Hepatocyte (in vitro differentiated cells): ENCODE results near the gene OLA1. TPM values are rescaled to one million over a fixed set of nuclear protein-coding genes. Genes with fewer than 3 reads are reported as not detected.
A peak's percentile ranks its signal among the peaks of the same experiment; 100 is the strongest.

Experiments used
- DNase-seq: peaks from one replicate; pipeline ENCODE4 v3.0.0-alpha.2; 2016; ENCODE audit warnings: low spot score
- H2AFZ ChIP-seq: fragments of 200-600 bp; sonication (generic); 2 replicates; pipeline ENCODE4 v1.6.0; 2016; ENCODE audit warnings: antibody characterized with exemption, mild to moderate bottlenecking
- H3K27ac ChIP-seq: fragments of 200-600 bp; sonication (generic); 2 replicates; pipeline ENCODE4 v1.5.1; 2016; ENCODE audit warnings: mild to moderate bottlenecking
- H3K27me3 ChIP-seq: fragments of 200-600 bp; sonication (generic); 2 replicates; pipeline ENCODE4 v1.6.1; 2016
- H3K36me3 ChIP-seq: fragments of 200-600 bp; sonication (generic); replicated peaks from 2 replicates; pipeline ENCODE4 v1.5.1; 2016; ENCODE audit warnings: low read depth; ENCODE audit not compliant: insufficient read depth
- H3K4me1 ChIP-seq: fragments of 200-600 bp; sonication (generic); 2 replicates; pipeline ENCODE4 v1.5.1; 2016; ENCODE audit warnings: mild to moderate bottlenecking, moderate library complexity; ENCODE audit not compliant: insufficient read depth
- H3K4me2 ChIP-seq: fragments of 200-600 bp; sonication (generic); 2 replicates; pipeline ENCODE4 v1.6.0; 2016
- H3K4me3 ChIP-seq: fragments of 200-600 bp; sonication (generic); 2 replicates; pipeline ENCODE4 v1.5.1; 2016; ENCODE audit warnings: mild to moderate bottlenecking
- H3K79me2 ChIP-seq: fragments of 200-600 bp; sonication (generic); 2 replicates; pipeline ENCODE4 v1.6.0; 2017; ENCODE audit warnings: mild to moderate bottlenecking
- H3K9me2 ChIP-seq: fragments of 200-600 bp; sonication (generic); replicated peaks from 2 replicates; pipeline ENCODE4 v1.6.0; 2017; ENCODE audit warnings: mild to moderate bottlenecking; ENCODE audit not compliant: insufficient read depth
- H3K9me3 ChIP-seq: fragments of 200-600 bp; sonication (generic); 2 replicates; pipeline ENCODE4 v1.5.1; 2016; ENCODE audit warnings: low read depth, mild to moderate bottlenecking
- H4K20me1 ChIP-seq: fragments of 200-600 bp; sonication (generic); 2 replicates; pipeline ENCODE4 v1.6.0; 2016; ENCODE audit warnings: mild to moderate bottlenecking; ENCODE audit not compliant: insufficient read depth, poor library complexity, severe bottlenecking
- CTCF ChIP-seq: fragments of 200-600 bp; sonication (generic); IDR thresholded peaks from 2 replicates; pipeline ENCODE4 v1.5.1; 2016; ENCODE audit warnings: antibody characterized with exemption, mild to moderate bottlenecking; ENCODE audit not compliant: poor library complexity
- EZH2 ChIP-seq: fragments of 200-600 bp; sonication (generic); IDR thresholded peaks from 2 replicates; pipeline ENCODE4 v1.6.1; 2016; ENCODE audit warnings: antibody characterized with exemption, mild to moderate bottlenecking, borderline replicate concordance
- EZH2phosphoT487 ChIP-seq: fragments of 200-600 bp; sonication (generic); IDR thresholded peaks from one replicate; pipeline ENCODE4 v1.6.1; 2018; ENCODE audit warnings: antibody characterized with exemption, mild to moderate bottlenecking, low read depth, moderate library complexity; ENCODE audit not compliant: unreplicated experiment, severe bottlenecking
- WGBS: methylation state at CpG from one replicate; pipeline ENCODE4 v1.1.6; 2016; ENCODE audit warnings: low lambda C conversion rate; ENCODE audit errors: missing lambda C conversion rate; 5-methylcytosine and 5-hydroxymethylcytosine counted together
- polyA plus RNA-seq: library from polyadenylated mRNA; unstranded; fragments of >200 nt; fragmentation: Nextera tagmentation; extraction: Ambion mirVana; gene quantifications from 2 replicates; pipeline ENCODE4 v1.2.1, GENCODE V29; 2016
- total RNA-seq: library from RNA; depleted of rRNA; stranded (reverse); fragments of >200 nt; gene quantifications from 2 replicates; pipeline ENCODE4 v1.2.3, GENCODE V29; 2014

Gene OLA1
- total and polyA plus RNA-seq, 2 experiments from 2014 or later, result 89.3 to 89.6 TPM

- Histone ChIP-seq H3K9me2 (no peaks in the 10 kb centered on the region), H3K4me1 (peaks cover 1% of the 10 kb centered on the region), H3K27me3 (no peaks in the 10 kb centered on the region), H3K36me3 (no peaks in the 10 kb centered on the region), H3K4me2 (no peak overlapping the region), H3K9me3 (no peaks in the 10 kb centered on the region), H4K20me1 (no peaks in the 10 kb centered on the region), H3K27ac (no peak overlapping the region), H3K4me3 (no peak overlapping the region), H2AFZ (no peak overlapping the region), H3K79me2 (no peaks in the 10 kb centered on the region)
- no peak for DNase-seq
- TF ChIP-seq CTCF (no peak), EZH2phosphoT487 (no peak), EZH2 (no peak)
- WGBS, result 81% methylated on average over 6 of the region's 6 CpGs
Observed at GRCh38 chr2:174080672-174081121, 167.6 kb downstream of the OLA1 start.

GRCh38 chr2:174078275-174078674 is 170.1 kb downstream of the OLA1 start:
- TF ChIP-seq CTCF (peak; percentile 54), EZH2 (no peak)
- Histone ChIP-seq H3K36me3 (no peaks in the 10 kb centered on the region), H3K4me3 (no peak overlapping the region), H3K9me3 (no peaks in the 10 kb centered on the region), H2AFZ (no peak overlapping the region), H3K27me3 (no peaks in the 10 kb centered on the region), H3K9me2 (no peaks in the 10 kb centered on the region), H3K79me2 (no peaks in the 10 kb centered on the region), H3K27ac (no peak overlapping the region), H4K20me1 (no peaks in the 10 kb centered on the region), H3K4me1 (peaks cover 6% of the 10 kb centered on the region), H3K4me2 (no peak overlapping the region)
- no peak for DNase-seq

GRCh38 chr2:174076975-174077374 is 171.4 kb downstream of the OLA1 start:
- peaks cover 6% of the 10 kb centered on the region for H3K4me1 ChIP-seq
- no peak overlapping the region for H3K27ac ChIP-seq
- no peaks in the 10 kb centered on the region for H4K20me1 ChIP-seq
- 52% methylated on average over 1 of the region's 1 CpG for WGBS
- no peaks in the 10 kb centered on the region for H3K9me2 ChIP-seq
- DNase-seq, result no peak
- no peaks in the 10 kb centered on the region for H3K79me2 ChIP-seq
- H3K9me3 ChIP-seq, result no peaks in the 10 kb centered on the region
- no peak overlapping the region for H2AFZ ChIP-seq
- no peak overlapping the region for H3K4me3 ChIP-seq
- H3K27me3 ChIP-seq, result no peaks in the 10 kb centered on the region
- H3K4me2 ChIP-seq, result no peak overlapping the region
- no peak for TF ChIP-seq EZH2phosphoT487
- TF ChIP-seq EZH2, result no peak
- no peak for TF ChIP-seq CTCF
- no peaks in the 10 kb centered on the region for H3K36me3 ChIP-seq

GRCh38 chr2:174076040-174076439 is 172.3 kb downstream of the OLA1 start:
- Histone ChIP-seq H4K20me1 (no peaks in the 10 kb centered on the region), H3K79me2 (no peaks in the 10 kb centered on the region), H3K4me2 (no peak overlapping the region), H3K4me3 (no peak overlapping the region), H3K27ac (peak overlapping the region; percentile 47), H2AFZ (no peak overlapping the region), H3K27me3 (no peaks in the 10 kb centered on the region), H3K4me1 (peaks cover 6% of the 10 kb centered on the region), H3K36me3 (no peaks in the 10 kb centered on the region), H3K9me2 (no peaks in the 10 kb centered on the region), H3K9me3 (no peaks in the 10 kb centered on the region)
- TF ChIP-seq EZH2, result no peak
- no peak for TF ChIP-seq EZH2phosphoT487
- peak; percentile 23 for TF ChIP-seq CTCF
- WGBS, result 28% methylated on average over 2 of the region's 2 CpGs
- DNase-seq, result peak; percentile 39
